ENCODE results near the gene TSSK3.

The TSSK3 gene

GRCh38 chr1:32362474-32363313, at the start of gene TSSK3, which contains the start of gene FAM229A:
Gene TSSK3, plus strand, starts transcription at chr1:32362539. Its CDS starts 163 bp downstream, at chr1:32362702.
Gene FAM229A, minus strand, starts transcription at chr1:32362485. Its CDS starts 394 bp downstream, at chr1:32362091.
- DNase-seq: no peak

- no peak for DNase-seq
These were observed 45.4 kb upstream of the TSSK3 start for GRCh38 chr1:32316903-32317277.

GRCh38 chr1:32318127-32318869, 44.0 kb upstream of the TSSK3 start:
- DNase-seq: no peak

GRCh38 chr1:32321712-32322291, 40.5 kb upstream of the TSSK3 start:
- no peak for DNase-seq

GRCh38 chr1:32327204-32327603, 35.1 kb upstream of the TSSK3 start:
- no peak for DNase-seq

GRCh38 chr1:32329931-32330466, 32.3 kb upstream of the TSSK3 start:
- DNase-seq: no peak

GRCh38 chr1:32330558-32331151, 31.7 kb upstream of the TSSK3 start:
- no peak for DNase-seq

GRCh38 chr1:32331549-32331948, 30.8 kb upstream of the TSSK3 start:
- no peak for DNase-seq

GRCh38 chr1:32332290-32333079, 29.9 kb upstream of the TSSK3 start:
- no peak for DNase-seq

- DNase-seq: no peak
These were observed 28.9 kb upstream of the TSSK3 start for GRCh38 chr1:32333251-32333963.

GRCh38 chr1:32334274-32334861, 28.0 kb upstream of the TSSK3 start:
- no peak for DNase-seq

GRCh38 chr1:32334864-32335534, 27.3 kb upstream of the TSSK3 start:
- DNase-seq: no peak

GRCh38 chr1:32335535-32335789, 26.9 kb upstream of the TSSK3 start:
- no peak for DNase-seq

- peak; percentile 58 for DNase-seq
These were observed 26.3 kb upstream of the TSSK3 start, which contains the start of gene MARCKSL1 for GRCh38 chr1:32335790-32336590. Gene MARCKSL1, minus strand, starts transcription at chr1:32336233. Its CDS starts 200 bp downstream, at chr1:32336033.

GRCh38 chr1:32336591-32336932, 25.8 kb upstream of the TSSK3 start:
- DNase-seq: no peak

GRCh38 chr1:32336963-32337675, 25.2 kb upstream of the TSSK3 start:
- peak; percentile 60 for DNase-seq

- DNase-seq: no peak
These were observed 24.3 kb upstream of the TSSK3 start for GRCh38 chr1:32337855-32338636.

GRCh38 chr1:32338637-32339145, 23.6 kb upstream of the TSSK3 start:
- DNase-seq: no peak
